AG09319 (cell line): ENCODE data around the gene CACNG7.

Experiments
- DNase-seq: peaks from one replicate; pipeline ENCODE4 v3.0.0-alpha.2; 2010; ENCODE audit warnings: low read depth; ENCODE audit errors: extremely low read depth
- TF ChIP-seq, protein P1 (sequence below): IDR thresholded peaks from 2 replicates; pipeline ENCODE4 v1.5.1; 2011; ENCODE audit warnings: low read depth, mild to moderate bottlenecking, inconsistent platforms, low read length, moderate library complexity

The CACNG7 gene

DNA sequence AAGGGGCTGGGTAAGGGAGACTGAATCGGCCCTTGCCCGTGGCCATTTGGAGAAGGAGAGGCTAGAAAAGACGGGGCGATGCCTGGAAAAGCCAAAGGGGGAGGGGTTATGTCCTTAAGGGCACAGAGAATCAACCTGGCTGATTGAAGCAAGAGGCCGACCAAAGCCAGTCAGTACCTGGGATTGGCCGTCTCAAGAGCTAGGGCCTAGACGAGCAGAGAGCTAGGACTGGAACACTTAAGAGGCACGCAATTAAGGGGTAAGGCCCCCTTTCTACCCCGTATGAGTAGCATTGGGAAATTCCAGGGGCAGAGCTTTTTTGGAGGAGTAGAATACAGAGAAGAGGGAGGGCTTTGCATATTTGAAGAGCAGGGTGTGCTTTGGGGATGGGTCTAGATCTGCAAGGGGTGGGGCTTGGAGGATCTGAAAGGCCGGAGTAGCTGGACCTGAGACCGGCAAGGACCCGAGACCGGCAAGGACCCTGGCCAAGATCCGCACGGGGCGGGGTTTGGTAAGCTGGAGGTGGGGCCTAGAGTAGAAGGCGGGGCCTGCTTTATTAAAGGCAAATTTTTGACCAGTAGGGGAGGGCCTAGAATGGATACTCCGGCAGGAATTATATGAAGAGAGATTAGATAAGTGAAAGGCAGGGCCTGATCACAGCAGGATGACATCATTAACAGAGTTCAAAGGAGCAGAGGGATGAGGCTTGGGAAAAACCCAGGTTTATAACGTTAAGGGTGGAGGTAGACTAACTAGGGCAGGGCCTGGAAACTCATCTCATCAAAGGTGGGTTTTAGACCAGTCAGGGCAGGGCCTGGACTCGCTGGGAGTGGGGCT lies 71.7 kb downstream of the CACNG7 start:
- no peak for DNase-seq
- TF ChIP-seq, protein P1, sequence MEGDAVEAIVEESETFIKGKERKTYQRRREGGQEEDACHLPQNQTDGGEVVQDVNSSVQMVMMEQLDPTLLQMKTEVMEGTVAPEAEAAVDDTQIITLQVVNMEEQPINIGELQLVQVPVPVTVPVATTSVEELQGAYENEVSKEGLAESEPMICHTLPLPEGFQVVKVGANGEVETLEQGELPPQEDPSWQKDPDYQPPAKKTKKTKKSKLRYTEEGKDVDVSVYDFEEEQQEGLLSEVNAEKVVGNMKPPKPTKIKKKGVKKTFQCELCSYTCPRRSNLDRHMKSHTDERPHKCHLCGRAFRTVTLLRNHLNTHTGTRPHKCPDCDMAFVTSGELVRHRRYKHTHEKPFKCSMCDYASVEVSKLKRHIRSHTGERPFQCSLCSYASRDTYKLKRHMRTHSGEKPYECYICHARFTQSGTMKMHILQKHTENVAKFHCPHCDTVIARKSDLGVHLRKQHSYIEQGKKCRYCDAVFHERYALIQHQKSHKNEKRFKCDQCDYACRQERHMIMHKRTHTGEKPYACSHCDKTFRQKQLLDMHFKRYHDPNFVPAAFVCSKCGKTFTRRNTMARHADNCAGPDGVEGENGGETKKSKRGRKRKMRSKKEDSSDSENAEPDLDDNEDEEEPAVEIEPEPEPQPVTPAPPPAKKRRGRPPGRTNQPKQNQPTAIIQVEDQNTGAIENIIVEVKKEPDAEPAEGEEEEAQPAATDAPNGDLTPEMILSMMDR: no peak

DNA sequence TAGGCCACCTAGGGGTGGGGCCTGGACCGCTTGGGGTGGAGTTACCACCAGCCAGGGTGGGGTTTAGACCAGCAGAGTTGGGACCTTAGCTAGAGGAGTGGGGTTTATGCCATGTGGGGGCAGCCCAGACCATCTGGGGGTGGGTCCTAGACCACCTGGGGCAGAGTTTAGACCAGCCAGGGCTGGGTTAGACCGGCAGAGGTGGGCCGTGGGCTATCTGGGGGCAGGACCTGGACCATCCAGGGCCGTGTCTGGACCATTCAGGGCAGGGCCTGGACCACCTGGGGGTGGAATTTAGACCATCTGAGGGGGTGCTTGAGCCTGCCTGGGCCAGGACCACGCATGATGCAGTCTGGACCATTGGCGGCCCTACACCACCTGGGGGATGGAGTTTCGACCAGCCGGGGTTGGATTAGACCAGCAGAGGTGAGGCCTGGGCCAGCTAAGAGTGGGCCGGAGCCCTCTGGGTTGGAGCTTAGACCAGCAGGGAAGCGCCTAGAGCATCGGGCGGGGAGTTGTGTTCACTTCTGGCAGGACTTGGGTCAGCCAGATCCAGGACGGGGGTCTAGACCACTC lies 72.4 kb downstream of the CACNG7 start:
- TF ChIP-seq, protein P1: no peak
- DNase-seq: no peak

DNA sequence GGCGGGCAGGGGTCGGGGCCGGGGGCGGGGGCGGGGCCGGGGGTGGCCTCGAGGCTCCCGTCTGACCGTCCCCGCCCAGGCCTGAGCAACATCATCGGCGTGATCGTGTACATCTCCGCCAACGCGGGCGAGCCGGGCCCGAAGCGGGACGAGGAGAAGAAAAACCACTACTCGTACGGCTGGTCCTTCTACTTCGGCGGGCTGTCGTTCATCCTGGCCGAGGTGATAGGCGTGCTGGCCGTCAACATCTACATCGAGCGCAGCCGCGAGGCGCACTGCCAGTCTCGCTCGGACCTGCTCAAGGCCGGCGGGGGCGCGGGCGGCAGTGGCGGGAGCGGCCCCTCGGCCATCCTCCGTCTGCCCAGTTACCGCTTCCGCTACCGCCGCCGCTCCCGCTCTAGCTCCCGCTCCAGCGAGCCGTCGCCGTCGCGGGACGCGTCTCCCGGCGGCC lies 72.9 kb downstream of the CACNG7 start:
- TF ChIP-seq, protein P1: no peak
- no peak for DNase-seq

DNA sequence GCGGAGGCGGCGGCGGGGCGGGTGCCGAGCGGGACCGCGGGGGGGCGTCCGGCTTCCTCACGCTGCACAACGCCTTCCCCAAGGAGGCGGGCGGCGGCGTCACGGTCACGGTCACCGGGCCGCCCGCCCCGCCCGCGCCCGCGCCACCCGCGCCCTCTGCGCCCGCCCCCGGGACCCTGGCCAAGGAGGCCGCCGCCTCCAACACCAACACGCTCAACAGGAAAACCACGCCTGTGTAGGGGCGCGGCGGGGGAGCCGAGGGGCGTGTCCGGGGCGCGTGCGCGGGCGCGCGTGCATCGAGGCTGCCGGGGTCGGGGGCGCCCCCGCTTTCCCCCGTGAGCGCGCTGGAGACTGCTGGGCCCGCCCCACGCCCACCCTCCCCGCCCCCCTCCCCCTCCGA lies 73.5 kb downstream of the CACNG7 start:
- DNase-seq: no peak
- TF ChIP-seq, protein P1: no peak

DNA sequence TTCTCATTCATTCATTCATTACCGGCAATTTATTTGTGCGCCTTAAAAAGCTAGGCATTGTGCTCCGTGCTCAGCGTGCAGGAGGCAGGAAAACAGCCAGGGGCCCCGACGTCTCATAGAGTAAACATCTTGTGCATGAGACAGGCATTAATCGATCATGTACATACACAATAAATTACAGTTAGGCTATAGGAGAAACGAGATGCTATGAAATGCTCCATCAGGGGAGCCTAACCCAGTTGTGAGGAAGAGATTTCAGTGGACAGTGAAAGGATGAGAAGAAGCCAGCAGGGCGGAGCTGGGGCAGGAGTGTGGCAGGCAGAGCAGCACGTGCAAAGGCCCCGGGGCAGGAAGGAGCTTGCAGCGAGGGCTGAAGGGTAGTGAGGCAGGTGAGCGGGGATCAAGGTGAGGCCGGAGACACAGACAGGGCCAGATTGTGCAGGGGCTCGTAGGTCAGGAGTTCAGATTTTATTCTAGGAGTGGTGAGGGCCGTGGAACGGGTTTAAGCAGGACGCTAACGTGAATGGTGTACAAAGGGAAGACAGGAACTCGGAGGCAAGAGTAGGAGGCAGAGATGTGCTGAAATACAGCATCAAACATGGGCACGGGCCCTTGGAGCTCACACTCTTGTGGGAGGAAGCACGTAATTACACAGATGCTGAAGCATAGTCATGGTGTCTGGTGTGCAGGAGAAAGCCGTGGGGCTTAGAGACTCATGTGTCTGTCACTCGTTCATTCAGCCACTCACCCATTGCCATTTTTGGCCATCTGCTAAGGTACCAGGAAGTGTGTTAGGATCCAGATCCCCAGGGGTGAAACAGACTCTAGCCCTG lies 74.6 kb downstream of the CACNG7 start:
- TF ChIP-seq, protein P1: no peak
- DNase-seq: no peak

DNA sequence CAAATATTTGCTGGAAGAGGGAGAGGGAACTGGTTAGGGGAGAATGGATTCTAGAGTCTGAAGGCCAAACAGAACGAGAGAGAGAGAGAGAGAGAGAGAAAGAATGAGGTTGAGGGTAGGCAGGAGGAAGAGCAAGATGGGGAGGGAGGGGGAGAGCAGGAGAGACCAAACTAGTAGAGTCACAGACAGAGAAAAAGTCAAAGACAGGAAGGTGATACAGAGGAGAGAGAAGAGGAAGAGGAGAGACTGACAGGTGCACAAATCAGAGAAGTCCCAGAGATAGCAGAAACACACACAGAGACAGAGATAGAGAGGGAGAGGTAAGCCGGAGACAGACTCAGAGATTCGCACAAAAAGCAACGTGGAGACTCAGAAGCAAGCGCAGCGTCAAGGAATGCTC lies 76.8 kb downstream of the CACNG7 start:
- DNase-seq: no peak
- TF ChIP-seq, protein P1: no peak
